ENCODE results near the gene OAT. TPM values are rescaled to one million over a fixed set of nuclear protein-coding genes. Genes with fewer than 3 reads are reported as not detected.

Gene OAT
- 52.5 to 55.1 TPM (median 54.5 TPM) in 3 replicates for total RNA-seq

GRCh38 chr10:124418726-124419501, at the start of gene OAT:
TSS of gene OAT (minus strand) at chr10:124418923. CDS start at chr10:124412171, 6,752 bp downstream.
- Mint-ChIP-seq H3K9me3 (no peaks in the 10 kb centered on the region), H3K36me3 (no peaks in the 10 kb centered on the region), H3K4me3 (peak within 1 kb of the TSS; percentile 85), H3K4me1 (peaks cover 11% of the 10 kb centered on the region), H3K27me3 (ENCODE audit: low read depth) (peaks cover 12% of the 10 kb centered on the region), H3K27ac (peak within 1 kb of the TSS; percentile 75)
- DNase-seq (ENCODE audit: low spot score in 2 of 2, unreplicated experiment in 2 of 2), result peak; percentile 95 to 96
- no peak for TF ChIP-seq CTCF (IDR thresholded peaks at IDR 0.05; ENCODE audit: unreplicated experiment)

DNA sequence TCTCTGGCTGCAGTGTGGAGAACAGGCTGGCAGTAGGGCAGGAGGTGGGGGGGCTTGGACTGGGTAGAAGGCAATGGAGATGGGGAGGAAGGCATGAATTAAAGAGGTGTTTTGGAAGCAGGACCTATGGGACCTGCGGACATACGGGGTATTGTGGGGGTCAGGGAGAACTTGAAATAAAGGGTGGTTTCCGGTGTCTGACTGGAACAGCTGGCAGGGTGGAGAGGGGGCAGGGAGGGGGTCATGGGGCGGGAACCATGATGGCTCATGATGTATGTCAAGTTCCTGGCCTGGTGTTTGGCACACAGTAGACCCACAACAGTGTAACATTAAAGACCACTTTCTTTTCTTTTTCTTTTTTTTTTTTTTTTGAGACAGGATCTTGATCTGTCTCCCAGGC, 48.4 kb upstream of the OAT start:
- no peak overlapping the region for H3K27ac Mint-ChIP-seq
- no peaks in the 10 kb centered on the region for H3K36me3 Mint-ChIP-seq
- no peaks in the 10 kb centered on the region for H3K27me3 Mint-ChIP-seq (ENCODE audit: low read depth)
- TF ChIP-seq CTCF (IDR thresholded peaks at IDR 0.05; ENCODE audit: unreplicated experiment), result no peak
- no peak for DNase-seq (ENCODE audit: low spot score in 2 of 2, unreplicated experiment in 2 of 2)
- no peak overlapping the region for H3K4me3 Mint-ChIP-seq
- no peaks in the 10 kb centered on the region for H3K4me1 Mint-ChIP-seq
- H3K9me3 Mint-ChIP-seq, result no peaks in the 10 kb centered on the region

- H3K27me3 Mint-ChIP-seq (ENCODE audit: low read depth), result no peaks in the 10 kb centered on the region
- peaks cover 2% of the 10 kb centered on the region for H3K4me1 Mint-ChIP-seq
- TF ChIP-seq CTCF (IDR thresholded peaks at IDR 0.05; ENCODE audit: unreplicated experiment), result no peak
- H3K4me3 Mint-ChIP-seq, result no peak overlapping the region
- H3K9me3 Mint-ChIP-seq, result no peaks in the 10 kb centered on the region
- no peak for DNase-seq (ENCODE audit: low spot score in 2 of 2, unreplicated experiment in 2 of 2)
- H3K27ac Mint-ChIP-seq, result no peak overlapping the region
- H3K36me3 Mint-ChIP-seq, result no peaks in the 10 kb centered on the region
Observed at GRCh38 chr10:124465777-124466488, 47.2 kb upstream of the OAT start.

GRCh38 chr10:124465003-124465776, 46.5 kb upstream of the OAT start:
- peaks cover 2% of the 10 kb centered on the region for H3K4me1 Mint-ChIP-seq
- H3K9me3 Mint-ChIP-seq, result no peaks in the 10 kb centered on the region
- no peak for DNase-seq (ENCODE audit: low spot score in 2 of 2, unreplicated experiment in 2 of 2)
- no peak overlapping the region for H3K27ac Mint-ChIP-seq
- no peak overlapping the region for H3K4me3 Mint-ChIP-seq
- H3K27me3 Mint-ChIP-seq (ENCODE audit: low read depth), result peaks cover 2% of the 10 kb centered on the region
- TF ChIP-seq CTCF (IDR thresholded peaks at IDR 0.05; ENCODE audit: unreplicated experiment), result no peak
- no peaks in the 10 kb centered on the region for H3K36me3 Mint-ChIP-seq

DNA sequence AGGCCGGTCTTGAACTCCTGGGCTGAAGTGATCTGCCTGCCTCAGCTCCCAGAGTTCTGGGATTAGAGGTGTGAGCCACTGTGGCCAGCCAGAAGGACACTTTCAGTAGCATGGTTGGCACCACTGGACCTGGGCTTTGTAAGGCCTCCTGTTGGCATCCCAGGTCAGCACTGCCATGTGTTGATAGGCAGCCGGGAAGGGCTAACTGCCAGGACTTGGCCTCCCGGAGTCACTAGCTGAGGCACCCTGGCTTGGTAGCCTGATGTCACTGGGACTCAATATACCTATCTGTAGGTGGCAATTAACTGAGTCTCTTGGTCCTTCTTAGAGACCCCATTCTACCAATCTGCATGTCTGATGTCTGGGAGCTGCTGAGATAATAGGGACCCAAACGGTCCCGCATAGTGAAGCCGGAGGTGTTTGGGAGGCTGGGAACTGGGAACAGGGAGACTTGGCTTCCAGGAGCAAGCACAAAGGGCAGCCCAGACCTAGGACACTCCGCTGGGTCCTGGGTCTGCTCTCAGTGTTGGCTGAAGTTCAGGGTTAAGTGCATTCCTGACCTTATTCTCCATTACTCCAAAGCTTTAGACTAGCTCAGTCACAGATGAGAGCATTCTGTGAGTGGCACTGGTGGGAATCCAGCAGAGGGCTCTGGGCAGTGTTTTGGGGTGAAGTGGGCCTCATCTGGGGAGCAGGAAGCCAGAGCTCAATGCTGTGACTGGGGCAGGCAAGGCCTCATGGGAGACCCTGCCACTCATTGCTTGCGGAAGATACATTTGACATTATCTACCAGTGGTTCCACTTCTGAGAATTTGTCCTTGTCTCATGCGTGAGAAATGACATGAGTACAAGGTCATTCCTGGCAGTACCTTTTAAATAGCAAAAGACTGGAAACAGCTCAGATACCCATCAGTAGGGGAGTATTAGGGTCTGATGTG, 45.6 kb upstream of the OAT start:
- Mint-ChIP-seq H3K27me3 (ENCODE audit: low read depth) (peaks cover 2% of the 10 kb centered on the region), H3K9me3 (peaks cover 5% of the 10 kb centered on the region), H3K36me3 (no peaks in the 10 kb centered on the region), H3K4me1 (peaks cover 2% of the 10 kb centered on the region), H3K4me3 (no peak overlapping the region), H3K27ac (no peak overlapping the region)
- TF ChIP-seq CTCF (IDR thresholded peaks at IDR 0.05; ENCODE audit: unreplicated experiment), result no peak
- no peak for DNase-seq (ENCODE audit: low spot score in 2 of 2, unreplicated experiment in 2 of 2)

All from mesothelial cell of epicardium (in vitro differentiated cells).